ENCODE results near the gene LPP.

DNA sequence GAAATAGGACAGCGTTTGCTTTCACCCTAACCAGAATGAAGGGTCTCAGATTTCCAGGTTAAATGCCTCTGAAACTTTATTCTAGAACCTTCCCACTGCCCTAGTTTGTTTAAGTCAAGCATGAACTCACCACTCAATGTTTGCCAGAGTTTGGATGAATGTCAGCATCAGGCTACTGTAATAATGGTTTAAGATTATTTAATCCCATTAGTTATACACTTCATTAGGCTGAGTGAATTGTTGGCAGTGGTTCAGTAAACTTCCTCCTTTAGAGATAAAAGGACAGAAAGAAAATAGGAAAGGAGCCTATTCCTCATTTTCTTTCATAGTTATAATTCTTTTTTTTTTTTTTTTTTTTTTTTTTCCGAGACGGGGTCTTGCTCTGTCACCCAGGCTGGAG is 615.9 kb downstream of the LPP start:
- TF ChIP-seq, protein P1, sequence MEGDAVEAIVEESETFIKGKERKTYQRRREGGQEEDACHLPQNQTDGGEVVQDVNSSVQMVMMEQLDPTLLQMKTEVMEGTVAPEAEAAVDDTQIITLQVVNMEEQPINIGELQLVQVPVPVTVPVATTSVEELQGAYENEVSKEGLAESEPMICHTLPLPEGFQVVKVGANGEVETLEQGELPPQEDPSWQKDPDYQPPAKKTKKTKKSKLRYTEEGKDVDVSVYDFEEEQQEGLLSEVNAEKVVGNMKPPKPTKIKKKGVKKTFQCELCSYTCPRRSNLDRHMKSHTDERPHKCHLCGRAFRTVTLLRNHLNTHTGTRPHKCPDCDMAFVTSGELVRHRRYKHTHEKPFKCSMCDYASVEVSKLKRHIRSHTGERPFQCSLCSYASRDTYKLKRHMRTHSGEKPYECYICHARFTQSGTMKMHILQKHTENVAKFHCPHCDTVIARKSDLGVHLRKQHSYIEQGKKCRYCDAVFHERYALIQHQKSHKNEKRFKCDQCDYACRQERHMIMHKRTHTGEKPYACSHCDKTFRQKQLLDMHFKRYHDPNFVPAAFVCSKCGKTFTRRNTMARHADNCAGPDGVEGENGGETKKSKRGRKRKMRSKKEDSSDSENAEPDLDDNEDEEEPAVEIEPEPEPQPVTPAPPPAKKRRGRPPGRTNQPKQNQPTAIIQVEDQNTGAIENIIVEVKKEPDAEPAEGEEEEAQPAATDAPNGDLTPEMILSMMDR (IDR thresholded peaks at IDR 0.05; ENCODE audit: insufficient read depth, low read length, poor library complexity, severe bottlenecking), result no peak
- TF ChIP-seq EZH2phosphoT487 (conservative IDR thresholded peaks at IDR 0.05; ENCODE audit: low read length), result no peak

Data from SU-DHL-6 (cell line).